Subcutaneous adipose tissue (tissue), 4 donors: ENCODE data around the gene GNAI3. TPM values are rescaled to one million over a fixed set of nuclear protein-coding genes. Genes with fewer than 3 reads are reported as not detected.

Experiments
- total RNA-seq, 4 donors: library from RNA; depleted of rRNA; stranded (reverse); fragments of >200 nt; gene quantifications; one replicate each; pipeline ENCODE4 v1.1.0, GENCODE V29; 2016
- TF ChIP-seq, protein P1 (sequence below): fragments of 450-650 bp; IDR thresholded peaks from one replicate; pipeline ENCODE4 v1.5.1; 2016; ENCODE audit warnings: low read depth, mild to moderate bottlenecking, control low read depth, antibody characterized with exemption, moderate library complexity

Gene GNAI3
- total RNA-seq, 4 donors from 2014 or later, result 5.7 to 9.1 (median 7.9) TPM

GRCh38 chr1:109621379-109622136, 73.1 kb downstream of the GNAI3 start:
- TF ChIP-seq, protein P1, sequence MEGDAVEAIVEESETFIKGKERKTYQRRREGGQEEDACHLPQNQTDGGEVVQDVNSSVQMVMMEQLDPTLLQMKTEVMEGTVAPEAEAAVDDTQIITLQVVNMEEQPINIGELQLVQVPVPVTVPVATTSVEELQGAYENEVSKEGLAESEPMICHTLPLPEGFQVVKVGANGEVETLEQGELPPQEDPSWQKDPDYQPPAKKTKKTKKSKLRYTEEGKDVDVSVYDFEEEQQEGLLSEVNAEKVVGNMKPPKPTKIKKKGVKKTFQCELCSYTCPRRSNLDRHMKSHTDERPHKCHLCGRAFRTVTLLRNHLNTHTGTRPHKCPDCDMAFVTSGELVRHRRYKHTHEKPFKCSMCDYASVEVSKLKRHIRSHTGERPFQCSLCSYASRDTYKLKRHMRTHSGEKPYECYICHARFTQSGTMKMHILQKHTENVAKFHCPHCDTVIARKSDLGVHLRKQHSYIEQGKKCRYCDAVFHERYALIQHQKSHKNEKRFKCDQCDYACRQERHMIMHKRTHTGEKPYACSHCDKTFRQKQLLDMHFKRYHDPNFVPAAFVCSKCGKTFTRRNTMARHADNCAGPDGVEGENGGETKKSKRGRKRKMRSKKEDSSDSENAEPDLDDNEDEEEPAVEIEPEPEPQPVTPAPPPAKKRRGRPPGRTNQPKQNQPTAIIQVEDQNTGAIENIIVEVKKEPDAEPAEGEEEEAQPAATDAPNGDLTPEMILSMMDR, result no peak

- TF ChIP-seq, protein P1, result no peak
Observed at GRCh38 chr1:109622137-109622892, 73.9 kb downstream of the GNAI3 start.

DNA sequence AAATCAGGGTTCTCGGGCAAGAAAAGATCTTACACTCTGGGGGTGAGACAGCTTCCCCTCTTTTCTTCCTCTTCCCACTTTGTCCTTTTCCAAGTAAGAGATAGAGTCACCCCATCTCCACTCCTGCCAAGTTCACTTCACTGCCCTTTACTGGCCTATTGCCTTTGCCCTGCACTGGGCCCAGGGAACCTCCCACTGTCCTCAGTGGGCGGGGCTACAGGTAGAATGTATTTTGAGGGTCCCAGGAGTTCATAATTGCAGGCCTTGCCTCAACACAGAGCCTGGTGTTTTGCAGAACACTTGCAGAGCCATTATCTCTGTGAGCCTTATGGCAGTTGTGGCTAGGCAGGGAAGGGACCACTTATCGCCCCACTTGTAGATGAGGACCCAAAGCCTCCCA, 74.5 kb downstream of the GNAI3 start:
- TF ChIP-seq, protein P1, result no peak

DNA sequence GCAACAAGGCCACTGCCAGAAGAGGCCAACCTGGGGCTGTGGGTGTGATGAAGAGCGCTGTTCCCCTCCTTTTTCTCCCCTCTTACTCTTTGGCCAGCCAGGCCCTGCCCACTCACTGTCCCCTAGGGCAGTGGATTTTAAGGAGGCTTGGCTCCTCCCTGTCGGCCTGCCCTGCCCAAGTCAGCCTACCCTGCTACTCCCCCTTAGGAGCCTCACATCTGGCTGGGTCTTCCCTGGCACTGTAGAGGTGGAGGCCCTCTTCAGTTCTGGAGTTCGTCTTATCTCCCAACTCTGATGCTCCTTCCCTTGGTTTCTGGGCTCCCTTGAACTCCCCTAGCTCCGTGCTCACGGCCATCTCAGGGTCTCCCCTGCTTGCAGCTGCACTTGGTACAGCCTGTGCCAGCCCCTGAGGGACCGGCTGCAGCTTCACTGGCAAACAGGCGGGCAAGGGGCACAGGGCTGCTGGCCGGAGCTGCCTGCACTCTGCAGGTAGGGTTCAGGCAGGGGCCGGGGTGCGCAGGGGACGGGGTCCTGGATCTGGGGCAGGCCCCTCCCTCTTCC, 75.3 kb downstream of the GNAI3 start:
- TF ChIP-seq, protein P1, result no peak

- TF ChIP-seq, protein P1, result no peak
Observed at GRCh38 chr1:109624201-109625010, 76.0 kb downstream of the GNAI3 start.

DNA sequence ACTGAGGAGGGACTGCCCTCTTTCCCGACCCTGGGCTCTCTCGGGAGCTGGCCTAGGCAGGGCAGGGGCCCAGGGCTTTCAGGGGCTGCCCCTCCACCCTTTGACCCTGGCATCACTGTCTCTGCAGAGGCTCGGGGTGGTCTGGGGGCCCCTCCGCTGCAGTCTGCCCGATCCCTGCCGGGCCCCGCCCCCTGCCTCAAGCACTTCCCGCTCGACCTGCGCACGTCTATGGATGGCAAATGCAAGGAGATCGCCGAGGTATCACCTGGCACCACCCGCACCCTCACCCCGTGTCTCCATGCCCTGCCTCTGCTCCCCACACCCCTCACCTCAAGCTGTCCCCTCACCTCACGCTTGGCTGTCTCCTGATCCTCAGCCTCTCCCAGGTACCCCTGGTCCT, 76.8 kb downstream of the GNAI3 start:
- TF ChIP-seq, protein P1, result no peak
